HG03342 (cell line): ENCODE measurements around the gene RNF135.
"Not testable (repeated sequence)": the region's sequence is repeated elsewhere in the genome, so short reads cannot be mapped to it uniquely, and the experiment has no call there.

ENCODE experiments used
- ATAC-seq: cut with Tn5 transposase; IDR thresholded peaks from one replicate; pipeline ENCODE4 v1.9.1; 2021; ENCODE audit warnings: mild to moderate bottlenecking, moderate library complexity; ENCODE audit not compliant: unreplicated experiment

The RNF135 gene

DNA sequence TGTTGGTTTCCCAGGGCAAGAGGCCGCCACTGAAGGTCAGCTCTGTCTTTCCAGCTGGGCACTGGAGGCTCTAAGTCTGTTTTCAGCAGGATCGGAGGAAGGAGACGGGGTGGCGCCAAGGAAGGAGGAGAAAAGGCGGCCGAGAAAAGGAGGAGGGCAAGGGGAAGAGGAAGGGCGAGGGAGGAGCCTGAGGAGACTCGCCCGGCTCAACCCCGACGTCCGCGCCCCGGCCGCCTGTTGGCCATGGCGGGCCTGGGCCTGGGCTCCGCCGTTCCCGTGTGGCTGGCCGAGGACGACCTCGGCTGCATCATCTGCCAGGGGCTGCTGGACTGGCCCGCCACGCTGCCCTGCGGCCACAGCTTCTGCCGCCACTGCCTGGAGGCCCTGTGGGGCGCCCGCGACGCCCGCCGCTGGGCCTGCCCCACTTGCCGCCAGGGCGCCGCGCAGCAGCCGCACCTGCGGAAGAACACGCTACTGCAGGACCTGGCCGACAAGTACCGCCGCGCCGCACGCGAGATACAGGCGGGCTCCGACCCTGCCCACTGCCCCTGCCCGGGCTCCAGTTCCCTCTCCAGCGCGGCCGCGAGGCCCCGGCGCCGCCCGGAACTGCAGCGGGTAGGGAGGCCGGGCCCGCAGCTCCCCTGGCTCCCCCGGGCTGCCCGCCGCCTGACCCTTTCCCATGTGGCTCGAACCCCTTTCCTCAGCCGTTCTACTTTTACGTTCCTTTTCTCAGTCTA, at the start of gene RNF135:
Gene RNF135, plus strand, starts transcription at position 209 of the 737 bp plus-strand sequence. Its CDS starts 35 bp downstream, at position 244.
- peak; percentile 43 for ATAC-seq

DNA sequence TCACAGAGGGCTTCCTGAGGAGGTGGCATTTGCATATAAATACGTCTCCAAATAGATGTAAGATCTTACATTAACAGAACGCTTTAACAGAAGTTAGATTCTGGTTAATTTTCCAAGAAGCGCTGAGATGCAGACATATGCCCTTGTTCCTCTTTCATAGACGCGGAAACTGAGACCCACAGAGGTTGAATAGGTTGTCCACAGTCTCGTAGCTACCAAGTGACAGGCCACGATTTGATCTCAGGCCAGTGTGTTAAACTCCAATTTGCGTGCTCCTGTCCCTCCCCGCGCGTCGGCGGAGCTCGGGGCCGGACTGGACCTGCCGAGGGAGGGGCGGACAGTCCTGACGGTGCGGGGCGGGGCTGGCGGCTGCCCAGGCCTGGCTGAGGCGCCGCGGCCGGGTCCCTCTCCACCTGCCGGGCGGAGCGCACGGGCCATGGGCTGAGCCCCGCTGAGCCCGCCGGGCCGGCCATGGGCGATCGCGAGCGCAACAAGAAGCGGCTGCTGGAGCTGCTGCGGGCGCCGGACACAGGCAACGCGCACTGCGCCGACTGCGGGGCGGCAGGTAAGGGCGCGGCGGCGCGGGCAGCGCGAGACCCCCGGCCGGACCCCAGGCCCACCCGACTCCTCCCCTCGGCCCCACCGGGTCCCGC, 49.2 kb upstream of the RNF135 start, which contains the start of gene ADAP2:
Gene ADAP2, plus strand, starts transcription at position 402 of the 653 bp plus-strand sequence. Its CDS starts 70 bp downstream, at position 472.
- ATAC-seq: no peak

- ATAC-seq: no peak
Observed at GRCh38 chr17:30922235-30923030, 48.4 kb upstream of the RNF135 start.

- ATAC-seq: no peak
Observed at GRCh38 chr17:30924341-30924740, 46.5 kb upstream of the RNF135 start.

- no peak for ATAC-seq
Observed at GRCh38 chr17:30926516-30926915, 44.3 kb upstream of the RNF135 start.

- ATAC-seq: no peak
Observed at GRCh38 chr17:30927756-30928155, 43.1 kb upstream of the RNF135 start.

DNA sequence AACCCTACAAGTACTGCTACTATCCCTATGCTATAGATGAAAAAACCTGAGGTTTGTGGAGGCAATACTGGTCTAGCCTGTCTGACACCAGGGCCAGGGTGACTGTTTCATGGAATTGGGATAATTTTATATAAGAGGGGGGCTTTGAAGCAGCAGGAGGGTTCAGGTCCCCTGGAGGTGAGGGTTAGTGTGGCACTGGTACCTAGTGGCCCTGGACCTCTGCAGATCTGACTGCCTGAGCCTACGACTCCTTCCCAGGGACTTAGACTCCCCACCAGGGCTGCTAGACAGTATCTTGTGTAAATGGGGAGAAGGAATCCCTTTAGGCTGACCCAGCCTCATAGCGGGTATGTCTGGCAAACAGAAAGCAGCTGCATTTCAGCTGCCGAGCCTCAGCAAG, 42.3 kb upstream of the RNF135 start:
- ATAC-seq: no peak

GRCh38 chr17:30929081-30929633, 41.7 kb upstream of the RNF135 start:
- ATAC-seq: no peak

DNA sequence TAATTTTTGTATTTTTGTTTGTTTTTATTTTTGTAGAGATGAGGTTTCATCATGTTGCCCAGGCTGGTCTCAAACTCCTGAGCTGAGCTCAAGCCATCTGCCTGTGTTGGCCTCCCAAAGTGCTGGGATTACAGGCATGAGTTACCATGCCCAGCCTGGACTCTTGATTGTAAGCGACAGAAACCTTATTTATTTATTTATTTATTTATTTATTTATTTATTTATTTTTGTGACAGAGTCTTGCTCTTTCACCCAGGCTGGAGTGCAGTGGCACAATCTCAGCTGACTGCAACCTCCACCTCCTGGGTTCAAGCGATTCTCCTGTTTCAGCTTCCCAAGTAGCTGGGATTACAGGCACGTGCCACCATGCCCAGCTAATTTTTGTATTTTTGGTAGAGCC, 41.0 kb upstream of the RNF135 start:
- ATAC-seq: not testable (repeated sequence)

- no peak for ATAC-seq
Observed at GRCh38 chr17:30930495-30930894, 40.3 kb upstream of the RNF135 start.

GRCh38 chr17:30931582-30931981, 39.3 kb upstream of the RNF135 start:
- ATAC-seq: not testable (repeated sequence)

DNA sequence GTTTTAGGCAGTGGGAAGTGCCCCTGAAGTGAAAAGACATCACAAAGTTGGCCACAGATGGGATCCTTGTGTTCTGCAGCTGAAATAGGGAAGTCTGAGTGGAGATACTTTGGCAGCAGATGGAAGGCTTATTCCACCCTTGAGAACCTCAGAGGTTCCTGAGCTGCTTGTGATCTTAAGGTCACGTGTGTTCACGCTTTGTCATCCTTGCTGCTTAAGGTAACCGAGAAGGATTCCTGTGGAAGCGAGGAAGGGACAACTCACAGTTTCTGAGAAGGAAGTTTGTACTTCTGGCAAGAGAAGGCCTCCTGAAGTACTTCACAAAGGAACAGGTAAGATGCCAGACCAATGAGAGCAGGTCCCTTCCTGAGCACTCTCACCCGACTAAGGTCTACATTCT, 36.9 kb upstream of the RNF135 start:
- no peak for ATAC-seq

GRCh38 chr17:30939051-30939689, 31.7 kb upstream of the RNF135 start:
- ATAC-seq: no peak

DNA sequence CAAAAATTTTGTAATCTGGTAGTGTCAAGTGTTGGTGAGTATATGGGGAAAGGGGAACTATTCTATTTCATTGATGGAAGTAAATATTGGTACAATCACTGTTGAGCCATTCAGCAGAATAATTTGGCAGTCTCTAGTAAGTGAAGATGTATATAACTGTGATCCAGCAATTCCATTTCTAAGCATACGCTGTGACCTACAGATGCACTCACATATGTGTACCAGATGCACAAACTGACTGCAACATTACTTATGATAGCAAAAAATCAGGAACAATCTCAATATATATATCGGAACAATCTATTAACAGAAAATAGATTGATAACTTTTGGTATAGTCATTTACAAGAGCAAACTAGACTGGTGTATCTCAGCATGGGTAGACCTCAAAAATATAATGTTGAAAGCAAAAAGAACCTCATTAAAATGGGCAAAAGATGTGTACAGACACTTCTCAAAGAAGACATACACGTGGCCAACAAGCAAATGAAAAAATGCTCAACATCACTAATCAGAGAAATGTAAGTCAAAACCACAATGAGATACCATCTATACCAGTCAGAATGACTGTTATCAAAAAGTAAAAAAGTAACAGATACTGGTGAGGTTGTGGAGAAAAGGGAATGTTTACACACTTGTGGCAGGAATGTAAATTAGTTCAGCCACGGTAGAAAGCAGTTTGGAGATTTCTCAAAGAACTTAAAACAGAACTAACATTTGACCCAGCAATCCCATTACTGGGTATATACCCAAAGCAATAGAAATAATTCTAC, 28.3 kb upstream of the RNF135 start:
- ATAC-seq: no peak

- ATAC-seq: no peak
Observed at GRCh38 chr17:30947796-30948195, 23.0 kb upstream of the RNF135 start.

- ATAC-seq: no peak
Observed at GRCh38 chr17:30950189-30950588, 20.6 kb upstream of the RNF135 start.

DNA sequence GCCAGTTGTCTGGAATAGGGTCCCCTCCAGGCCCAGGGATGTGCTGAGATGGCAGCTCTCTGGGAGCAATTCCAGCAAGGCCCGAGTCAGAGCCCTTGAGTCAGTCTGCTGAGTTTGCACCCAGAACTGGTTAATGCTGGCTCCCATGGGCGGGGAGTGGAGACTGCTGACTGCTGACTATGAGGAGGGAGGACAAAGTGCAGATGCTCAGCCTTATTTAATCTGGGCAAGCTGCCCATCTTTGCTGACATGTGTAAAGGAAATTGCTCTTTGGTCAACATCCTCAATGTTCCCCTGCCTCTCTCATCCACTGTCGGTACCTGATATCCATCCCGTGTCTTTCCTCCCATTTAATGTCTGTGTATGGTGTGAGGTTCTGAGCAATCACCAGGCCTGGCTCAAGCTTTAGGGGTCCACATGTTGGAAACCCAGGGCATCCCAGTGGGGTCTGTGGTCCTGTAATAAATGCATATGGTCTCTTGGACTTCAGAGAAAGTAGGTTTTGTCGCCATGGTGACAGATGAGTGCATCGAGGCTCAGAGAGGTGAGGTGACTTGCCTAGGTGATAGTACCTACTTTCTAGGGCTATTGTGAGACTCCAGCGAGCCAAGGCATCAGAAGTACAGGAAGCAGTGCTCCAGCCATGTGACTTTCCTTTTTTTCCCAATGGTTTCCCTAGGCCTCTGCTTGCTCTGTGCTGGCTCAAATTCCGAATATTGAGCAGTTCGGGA, 20.0 kb upstream of the RNF135 start:
- no peak for ATAC-seq

DNA sequence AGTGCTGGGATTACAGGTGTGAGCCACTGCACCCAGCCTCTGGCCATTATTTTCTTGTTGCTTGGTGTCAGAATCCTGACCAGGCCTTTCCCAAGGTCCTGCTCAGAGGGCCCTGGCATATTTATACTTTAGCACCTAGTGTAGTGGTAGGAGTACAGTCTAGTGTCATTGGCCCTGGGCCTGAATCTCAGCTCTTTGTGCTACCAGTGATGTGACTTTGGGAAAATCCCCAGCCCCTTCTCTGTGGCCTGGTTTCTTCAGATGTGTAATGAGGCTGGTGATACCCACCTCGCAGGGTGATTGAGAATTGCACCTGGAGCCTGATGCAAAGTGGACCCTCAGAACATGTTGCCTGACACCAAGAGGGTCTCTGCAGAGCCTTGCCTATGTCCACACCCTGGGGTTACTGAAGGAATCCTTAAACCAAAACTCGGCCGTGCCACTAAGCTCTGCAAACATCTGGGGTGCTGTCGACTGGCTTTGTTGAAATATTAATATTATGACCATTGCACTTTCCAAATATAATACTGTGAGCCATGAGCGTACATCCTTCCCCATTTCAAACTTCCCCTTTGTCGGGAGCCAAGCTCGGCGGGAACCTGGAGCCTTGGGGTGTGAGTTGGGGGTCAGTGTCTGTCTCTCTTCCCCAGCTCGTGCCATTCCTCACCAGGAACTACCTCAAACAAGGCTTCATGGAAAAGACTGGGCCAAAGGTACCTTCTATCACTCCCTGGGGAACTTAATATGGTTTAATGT, 18.0 kb upstream of the RNF135 start:
- no peak for ATAC-seq
